AG10803 (cell line): ENCODE results near the gene CUL9.

Experiments used
- DNase-seq: peaks from one replicate; pipeline ENCODE4 v3.0.0; 2010; ENCODE audit warnings: low read depth
- H3K4me3 ChIP-seq: 2 replicates; pipeline ENCODE4 v1.5.1; 2011; ENCODE audit warnings: mild to moderate bottlenecking, low read length, control low read depth
- CTCF ChIP-seq: conservative IDR thresholded peaks from 2 replicates; pipeline ENCODE4 v1.5.1; 2011; ENCODE audit warnings: mild to moderate bottlenecking, low read length, control low read depth, inconsistent platforms

The CUL9 gene

DNA sequence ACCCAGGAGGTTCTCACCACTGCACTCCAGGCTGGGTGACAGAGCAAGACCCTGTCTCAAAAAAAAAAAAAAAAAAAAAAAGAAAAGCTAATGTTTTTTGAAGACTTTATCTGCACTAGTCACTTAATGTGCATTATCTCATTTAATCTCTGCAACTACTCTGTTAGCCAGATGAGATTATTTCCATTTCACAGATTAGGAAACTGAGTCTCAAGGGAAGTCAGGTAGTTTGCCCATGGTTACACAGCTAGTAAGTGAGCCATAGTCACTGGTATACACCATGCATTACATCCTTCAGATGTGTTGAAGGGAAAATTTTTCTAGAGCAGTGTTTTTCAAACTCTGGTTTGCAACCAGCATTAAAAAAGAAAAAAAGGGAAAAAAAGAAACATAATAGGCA is 18.1 kb upstream of the CUL9 start:
- no peak for TF ChIP-seq CTCF
- H3K4me3 ChIP-seq: no peak overlapping the region

DNA sequence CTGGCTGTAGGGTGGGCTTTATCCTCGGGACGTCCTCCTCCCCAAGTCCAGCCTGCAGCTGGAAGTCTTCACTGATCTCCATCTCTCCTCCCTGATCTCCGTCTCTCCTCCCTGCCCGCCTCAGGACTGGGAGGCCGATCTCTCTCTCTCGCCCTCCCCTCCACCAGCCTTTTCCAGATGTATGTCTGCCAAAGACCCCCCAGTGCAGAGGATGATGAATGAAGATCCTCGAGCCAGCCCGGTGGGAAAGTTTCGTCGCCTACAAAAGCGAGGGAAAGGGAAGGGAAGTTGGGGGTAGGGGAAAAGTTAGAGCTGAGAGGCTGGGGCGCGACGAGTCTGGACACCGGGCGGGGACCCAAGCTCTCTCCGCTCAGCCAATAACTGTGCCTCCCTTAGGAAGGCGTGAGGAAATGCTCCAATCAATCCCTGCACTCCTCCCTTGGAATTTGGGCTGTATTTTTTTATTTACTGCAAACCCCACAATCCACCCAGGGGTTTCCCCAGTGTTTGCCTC is 11.5 kb upstream of the CUL9 start:
- H3K4me3 ChIP-seq: peak overlapping the region; percentile 70
- no peak for TF ChIP-seq CTCF
- no peak for DNase-seq

More for the DNA sequence above, 18.1 kb upstream of the CUL9 start:
- DNase-seq: no peak

- DNase-seq: peak; percentile 99
- TF ChIP-seq CTCF: peak; percentile 31
- peak within 1 kb of the TSS; percentile 98 for H3K4me3 ChIP-seq
Measured at GRCh38 chr6:43170931-43171706, 10.9 kb upstream of the CUL9 start, which contains the start of gene SRF. TSS of gene SRF (plus strand) at chr6:43171269. CDS start at chr6:43171657, 388 bp downstream.

GRCh38 chr6:43171707-43172103 is 10.3 kb upstream of the CUL9 start:
- no peak for DNase-seq
- H3K4me3 ChIP-seq: peak overlapping the region; percentile 98
- no peak for TF ChIP-seq CTCF

DNA sequence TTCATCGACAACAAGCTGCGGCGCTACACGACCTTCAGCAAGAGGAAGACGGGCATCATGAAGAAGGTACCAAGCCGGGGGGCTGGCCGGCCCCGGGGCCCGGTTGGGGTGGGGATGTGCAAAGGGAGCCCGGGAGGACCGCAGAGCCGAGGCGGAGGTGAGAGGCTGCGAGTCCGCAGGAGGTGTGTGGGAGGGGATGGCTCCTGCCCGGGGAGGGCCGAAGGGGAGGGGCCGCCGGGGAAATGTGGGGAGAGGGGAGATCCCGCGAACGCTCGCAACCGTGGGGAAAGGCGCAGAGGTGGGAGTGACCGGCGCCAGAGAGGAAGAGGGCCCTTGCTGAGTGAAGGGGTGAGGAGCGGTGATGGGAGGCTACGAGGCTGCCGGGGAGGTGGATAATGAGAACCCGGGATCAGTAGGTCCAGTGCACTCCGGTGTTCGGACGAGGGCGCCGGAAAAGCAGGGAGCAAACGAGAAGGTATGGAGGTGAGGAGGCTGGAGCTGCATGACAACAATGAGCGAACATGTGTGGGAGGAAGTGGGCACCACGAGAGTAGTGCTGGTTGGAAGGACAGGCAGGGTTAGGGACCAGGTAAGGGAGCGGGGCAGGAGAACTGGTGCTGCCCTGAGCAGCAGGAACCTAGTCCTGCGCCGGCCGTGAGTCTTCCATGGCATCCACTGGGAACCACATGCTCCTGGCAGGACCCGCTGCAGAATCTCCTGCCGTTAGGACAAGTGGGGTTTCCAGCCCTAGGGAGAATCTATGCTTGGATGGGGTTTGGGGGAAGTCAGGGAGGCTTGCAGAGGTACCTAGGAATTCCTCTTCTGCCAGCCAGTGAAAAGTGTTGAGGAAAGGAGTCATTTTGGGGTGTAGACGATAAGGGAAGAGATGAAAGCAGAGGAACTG is 9.6 kb upstream of the CUL9 start:
- no peak for TF ChIP-seq CTCF
- peak overlapping the region; percentile 98 for H3K4me3 ChIP-seq
- DNase-seq: no peak

GRCh38 chr6:43173591-43174262 is 8.3 kb upstream of the CUL9 start:
- DNase-seq: no peak
- H3K4me3 ChIP-seq: peak overlapping the region; percentile 98

More at GRCh38 chr6:43173591-43174262, 8.3 kb upstream of the CUL9 start:
- TF ChIP-seq CTCF: no peak
